Activated T-helper 17 cell treated with anti-CD3 and anti-CD28 coated beads, Interleukin-2, amount 50 U/mL, for 72 hours (primary cell): Measurements from ENCODE around the gene DYRK4. TPM values are rescaled to one million over a fixed set of nuclear protein-coding genes. Genes with fewer than 3 reads are reported as not detected.

ENCODE experiments used
- ATAC-seq: fragments of 150-1000 bp; cut with Tn5 transposase; replicated peaks from 2 replicates; pipeline ENCODE4 v1.10.0; 2021; ENCODE audit warnings: mild to moderate bottlenecking, moderate library complexity
- H3K27ac Mint-ChIP-seq: one replicate; pipeline ENCODE4 v1.8.0; 2022; ENCODE audit warnings: mixed read lengths
- H3K27me3 Mint-ChIP-seq: one replicate; pipeline ENCODE4 v1.8.0; 2022; ENCODE audit warnings: mixed read lengths
- H3K36me3 Mint-ChIP-seq: one replicate; pipeline ENCODE4 v1.8.0; 2022; ENCODE audit warnings: low read depth, mild to moderate bottlenecking, mixed read lengths
- H3K4me1 Mint-ChIP-seq: one replicate; pipeline ENCODE4 v1.8.0; 2022; ENCODE audit warnings: mixed read lengths
- H3K4me3 Mint-ChIP-seq: one replicate; pipeline ENCODE4 v1.8.0; 2022; ENCODE audit warnings: mild to moderate bottlenecking, mixed read lengths
- H3K9me3 Mint-ChIP-seq: one replicate; pipeline ENCODE4 v1.8.0; 2022; ENCODE audit warnings: mixed read lengths
- total RNA-seq, 2 donors: library from RNA; stranded (reverse); gene quantifications; one replicate each; pipeline ENCODE4 v1.2.3, GENCODE V29; 2022

The DYRK4 gene
- total RNA-seq, 2 donors from 2014 or later, result 22.0 to 29.2 TPM

GRCh38 chr12:4621511-4621910 lies 59.5 kb downstream of the DYRK4 start:
- Mint-ChIP-seq H3K9me3 (no peaks in the 10 kb centered on the region), H3K36me3 (no peaks in the 10 kb centered on the region), H3K27ac (no peak overlapping the region), H3K27me3 (no peaks in the 10 kb centered on the region), H3K4me3 (no peak overlapping the region), H3K4me1 (no peaks in the 10 kb centered on the region)
- no peak for ATAC-seq

DNA sequence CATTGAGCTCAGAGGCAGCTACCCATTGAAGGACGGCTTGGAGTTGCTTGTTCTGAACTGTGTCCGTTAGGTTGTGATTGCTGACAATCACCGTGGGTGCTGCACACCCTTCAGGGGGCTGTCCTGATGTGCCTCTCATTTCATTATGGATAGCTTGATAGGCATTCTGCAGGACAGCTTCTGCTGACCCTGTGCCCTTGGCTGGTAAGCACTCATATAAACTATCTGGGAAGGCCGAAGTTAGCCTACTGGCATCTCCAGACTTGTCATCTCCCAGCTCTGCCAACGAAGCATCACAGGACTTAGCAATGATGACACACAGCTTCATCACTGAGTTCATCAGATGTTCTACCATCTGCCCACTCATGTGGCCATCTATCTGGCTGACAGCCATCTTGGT lies 64.5 kb downstream of the DYRK4 start:
- Mint-ChIP-seq H3K36me3 (no peaks in the 10 kb centered on the region), H3K4me1 (no peaks in the 10 kb centered on the region), H3K4me3 (no peak overlapping the region), H3K9me3 (no peaks in the 10 kb centered on the region), H3K27me3 (no peaks in the 10 kb centered on the region), H3K27ac (no peak overlapping the region)
- ATAC-seq, result no peak

GRCh38 chr12:4628406-4628805 lies 66.4 kb downstream of the DYRK4 start:
- Mint-ChIP-seq H3K27ac (no peak overlapping the region), H3K4me1 (no peaks in the 10 kb centered on the region), H3K36me3 (no peaks in the 10 kb centered on the region), H3K4me3 (no peak overlapping the region), H3K9me3 (no peaks in the 10 kb centered on the region), H3K27me3 (no peaks in the 10 kb centered on the region)
- ATAC-seq, result no peak

- no peak for ATAC-seq
- no peaks in the 10 kb centered on the region for H3K9me3 Mint-ChIP-seq
- no peaks in the 10 kb centered on the region for H3K4me1 Mint-ChIP-seq
- H3K27ac Mint-ChIP-seq, result no peak overlapping the region
- no peaks in the 10 kb centered on the region for H3K36me3 Mint-ChIP-seq
- H3K4me3 Mint-ChIP-seq, result no peak overlapping the region
- no peaks in the 10 kb centered on the region for H3K27me3 Mint-ChIP-seq
These were observed 68.3 kb downstream of the DYRK4 start for GRCh38 chr12:4630262-4630661.

- Mint-ChIP-seq H3K27ac (no peak overlapping the region), H3K4me1 (no peaks in the 10 kb centered on the region), H3K9me3 (no peaks in the 10 kb centered on the region), H3K27me3 (no peaks in the 10 kb centered on the region), H3K4me3 (no peak overlapping the region), H3K36me3 (no peaks in the 10 kb centered on the region)
- no peak for ATAC-seq
These were observed 81.7 kb downstream of the DYRK4 start for GRCh38 chr12:4643747-4644146.

- Mint-ChIP-seq H3K36me3 (no peaks in the 10 kb centered on the region), H3K9me3 (no peaks in the 10 kb centered on the region), H3K27me3 (no peaks in the 10 kb centered on the region), H3K4me1 (peaks cover 6% of the 10 kb centered on the region), H3K4me3 (no peak overlapping the region), H3K27ac (no peak overlapping the region)
- no peak for ATAC-seq
These were observed 83.0 kb downstream of the DYRK4 start for GRCh38 chr12:4645023-4645422.

GRCh38 chr12:4648104-4648500 lies 86.1 kb downstream of the DYRK4 start:
- ATAC-seq, result no peak
- H3K9me3 Mint-ChIP-seq, result no peaks in the 10 kb centered on the region
- H3K4me3 Mint-ChIP-seq, result peak overlapping the region; percentile 100
- H3K27me3 Mint-ChIP-seq, result no peaks in the 10 kb centered on the region
- peak overlapping the region; percentile 94 for H3K27ac Mint-ChIP-seq
- H3K36me3 Mint-ChIP-seq, result no peaks in the 10 kb centered on the region
- peaks cover 24% of the 10 kb centered on the region for H3K4me1 Mint-ChIP-seq

GRCh38 chr12:4648501-4649357 lies 86.7 kb downstream of the DYRK4 start, which contains the start of the genes AKAP3 and NDUFA9:
Gene AKAP3 (minus strand): TSS chr12:4649051. CDS start chr12:4638196, 10,855 bp downstream.
Gene NDUFA9 (plus strand): TSS chr12:4649114. CDS start chr12:4649127, 13 bp downstream.
- Mint-ChIP-seq H3K27me3 (no peaks in the 10 kb centered on the region), H3K4me1 (peaks cover 26% of the 10 kb centered on the region), H3K9me3 (no peaks in the 10 kb centered on the region), H3K27ac (peak within 1 kb of the TSS; percentile 94), H3K4me3 (peak within 1 kb of the TSS; percentile 100), H3K36me3 (no peaks in the 10 kb centered on the region)
- peak; percentile 96 for ATAC-seq

GRCh38 chr12:4649358-4649661 lies 87.3 kb downstream of the DYRK4 start:
- Mint-ChIP-seq H3K4me3 (peak overlapping the region; percentile 100), H3K9me3 (no peaks in the 10 kb centered on the region), H3K27me3 (no peaks in the 10 kb centered on the region), H3K36me3 (peaks cover 2% of the 10 kb centered on the region), H3K4me1 (peaks cover 31% of the 10 kb centered on the region), H3K27ac (peak overlapping the region; percentile 94)
- no peak for ATAC-seq

DNA sequence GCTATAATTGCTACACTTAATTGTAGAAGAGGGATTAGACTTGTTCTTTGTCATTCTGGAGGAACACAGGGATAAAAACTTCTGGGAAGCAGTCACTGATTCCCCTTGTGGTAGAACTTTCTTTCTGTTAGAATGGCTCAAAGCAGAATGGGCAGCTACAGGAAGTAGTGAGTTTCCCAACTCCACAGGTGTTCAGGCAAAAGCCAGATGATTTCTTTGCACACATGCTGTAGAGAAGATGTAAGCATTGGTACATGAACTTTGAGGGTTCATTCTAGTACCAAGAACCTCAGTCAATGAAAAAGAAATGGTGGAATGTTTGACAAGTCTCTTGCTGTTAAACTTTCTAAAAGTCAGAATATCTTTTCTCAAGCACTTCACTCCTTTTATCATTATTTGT lies 91.2 kb downstream of the DYRK4 start:
- no peak for ATAC-seq

GRCh38 chr12:4653691-4654090 lies 91.7 kb downstream of the DYRK4 start:
- H3K27ac Mint-ChIP-seq, result peak overlapping the region; percentile 26
- peaks cover 31% of the 10 kb centered on the region for H3K4me1 Mint-ChIP-seq
- no peak overlapping the region for H3K4me3 Mint-ChIP-seq

More for the DNA sequence above, 91.2 kb downstream of the DYRK4 start:
- Mint-ChIP-seq H3K9me3 (no peaks in the 10 kb centered on the region), H3K4me1 (peaks cover 31% of the 10 kb centered on the region), H3K4me3 (no peak overlapping the region), H3K27me3 (no peaks in the 10 kb centered on the region), H3K27ac (no peak overlapping the region), H3K36me3 (peaks cover 42% of the 10 kb centered on the region)

More at GRCh38 chr12:4653691-4654090, 91.7 kb downstream of the DYRK4 start:
- Mint-ChIP-seq H3K9me3 (no peaks in the 10 kb centered on the region), H3K27me3 (no peaks in the 10 kb centered on the region), H3K36me3 (peaks cover 44% of the 10 kb centered on the region)
- ATAC-seq, result no peak

Other genes with a start within 250 kb of the DYRK4 start
- 10 to 100 TPM in 1 of 2 donors, 1 to 10 TPM in 1; 6.8 to 12.7 TPM for gene TIGAR, start 241.0 kb upstream of the DYRK4 start, total RNA-seq
- not detected for gene FGF23, start 182.5 kb upstream of the DYRK4 start, total RNA-seq
- not detected for gene FGF6, start 116.4 kb upstream of the DYRK4 start, total RNA-seq
- 10 to 100 TPM; 43.9 to 56.7 TPM for gene RAD51AP1, start 23.3 kb upstream of the DYRK4 start, total RNA-seq
- gene AKAP3, start 86.8 kb downstream of the DYRK4 start, total RNA-seq, result 1 to 10 TPM; 1.6 to 1.7 TPM
- 100 to 1,000 TPM in 1 of 2 donors, 10 to 100 TPM in 1; 68.1 to 139 TPM for gene NDUFA9, start 86.9 kb downstream of the DYRK4 start, total RNA-seq
- under 1 TPM; 0.87 to 0.89 TPM for gene GALNT8, start 158.2 kb downstream of the DYRK4 start, total RNA-seq